ENCODE results near the gene ARHGEF28.

- TF ChIP-seq EP300 (IDR thresholded peaks at IDR 0.05) (no peak), POLR2A (IDR thresholded peaks at IDR 0.05) (no peak)
These were observed 345.3 kb downstream of the ARHGEF28 start for GRCh38 chr5:73971326-73971725.
